Stomach smooth muscle (tissue), 2 donors: Measurements from ENCODE around the gene JADE2.
A peak's percentile ranks its signal among the peaks of the same experiment; 100 is the strongest.

Experiments used
- H3K27ac ChIP-seq: one replicate; pipeline ENCODE4 v1.7.0; 2013; ENCODE audit warnings: mild to moderate bottlenecking, low read length, inconsistent platforms
- H3K27me3 ChIP-seq, 2 donors: one replicate each; pipeline ENCODE4 v1.7.0; 2013; ENCODE audit warnings: low read length in 2 of 2; ENCODE audit not compliant: insufficient read depth in 2 of 2, control insufficient read depth in 1 of 2
- H3K36me3 ChIP-seq, 2 donors: one replicate each; pipeline ENCODE4 v1.7.0; 2013; ENCODE audit warnings: low read length in 2 of 2; ENCODE audit not compliant: control insufficient read depth in 2 of 2, insufficient read depth in 2 of 2
- H3K4me1 ChIP-seq: one replicate; pipeline ENCODE4 v1.7.0; 2013; ENCODE audit warnings: low read length; ENCODE audit not compliant: control insufficient read depth, insufficient read depth
- H3K4me3 ChIP-seq, 2 donors: one replicate each; pipeline ENCODE4 v1.7.0; 2013; ENCODE audit warnings: low read length in 2 of 2
- H3K9ac ChIP-seq, 2 donors: one replicate each; pipeline ENCODE4 v1.7.0; 2013; ENCODE audit warnings: low read length in 2 of 2, mild to moderate bottlenecking in 1 of 2
- H3K9me3 ChIP-seq, 2 donors: one replicate each; pipeline ENCODE4 v1.7.0; 2013; ENCODE audit warnings: low read length in 2 of 2; ENCODE audit not compliant: control insufficient read depth in 2 of 2
- donor health status: healthy.
- donor health status: Pancreatic carcinoma.

Gene JADE2

DNA sequence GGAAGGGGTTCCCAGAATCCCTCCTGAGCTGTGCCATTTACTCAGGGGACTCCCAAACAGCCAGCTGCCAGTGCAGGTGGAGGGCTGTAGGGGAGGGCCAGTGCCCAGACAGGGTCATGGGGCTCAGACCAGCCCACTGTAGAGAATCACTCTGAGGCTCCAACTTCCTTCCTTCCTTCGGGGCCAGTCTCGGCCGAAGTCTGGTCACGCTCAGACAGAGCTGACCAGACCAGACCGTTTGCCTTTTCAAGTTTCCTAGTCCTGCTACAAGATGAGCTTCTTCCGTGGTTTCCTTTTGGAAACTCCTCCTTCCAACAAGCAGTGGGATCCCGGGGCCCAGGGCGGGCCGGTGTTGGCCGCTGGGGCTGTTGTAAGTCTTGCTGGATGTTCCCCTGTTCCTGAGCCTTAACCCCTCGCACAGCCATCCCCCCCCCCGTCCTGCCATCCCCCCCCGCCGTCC lies 54.6 kb downstream of the JADE2 start:
- Histone ChIP-seq H3K9me3 (no peaks in the 10 kb centered on the region), H3K27me3 (no peaks in the 10 kb centered on the region), H3K4me1 (peaks cover 38% of the 10 kb centered on the region), H3K4me3 (no peak overlapping the region), H3K27ac (no peak overlapping the region), H3K9ac (no peak overlapping the region), H3K36me3 (peaks cover 31 to 41% of the 10 kb centered on the region in 2 donors)

DNA sequence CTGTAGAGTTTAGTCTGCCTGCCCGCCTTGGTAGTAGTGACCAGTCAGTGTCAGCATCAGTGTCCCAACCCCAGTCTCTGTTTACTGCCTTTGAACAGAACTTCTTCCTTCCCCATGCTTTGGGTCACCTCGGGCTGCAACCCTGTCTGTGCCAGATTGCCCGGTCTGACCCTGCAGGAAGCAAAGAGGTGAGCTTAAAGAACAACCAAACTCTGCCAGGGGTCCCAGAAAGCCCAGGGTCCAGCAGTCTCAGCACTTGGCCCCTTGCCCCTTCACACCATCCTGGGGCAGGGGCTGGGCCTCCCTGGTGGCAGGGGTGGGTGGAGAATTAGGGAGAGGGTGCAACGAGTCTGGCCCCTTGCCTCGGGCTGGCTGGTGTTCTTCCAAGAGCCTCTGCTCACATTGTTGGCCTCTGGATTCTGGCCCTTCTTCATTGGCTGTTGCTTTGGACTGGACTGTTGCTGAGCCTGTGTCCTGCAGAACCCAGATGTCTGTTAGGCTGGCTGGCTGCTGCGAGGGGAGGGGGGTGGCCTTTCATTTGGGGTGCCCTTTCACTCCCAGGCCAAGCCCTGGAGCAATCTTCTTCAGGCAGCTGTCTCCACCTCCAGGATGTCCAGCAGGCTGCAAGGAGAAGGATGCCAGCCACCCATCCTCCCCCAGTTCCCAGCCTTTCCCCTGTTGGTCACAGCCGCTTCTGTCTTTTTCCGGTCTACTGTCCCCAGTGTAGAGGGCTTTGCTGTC lies 55.9 kb downstream of the JADE2 start:
- peaks cover 28 to 31% of the 10 kb centered on the region in 2 donors for H3K36me3 ChIP-seq
- H3K9me3 ChIP-seq: no peaks in the 10 kb centered on the region
- H3K9ac ChIP-seq: no peak overlapping the region
- H3K27me3 ChIP-seq: no peaks in the 10 kb centered on the region
- peaks cover 37% of the 10 kb centered on the region for H3K4me1 ChIP-seq
- no peak overlapping the region for H3K27ac ChIP-seq
- no peak overlapping the region for H3K4me3 ChIP-seq

DNA sequence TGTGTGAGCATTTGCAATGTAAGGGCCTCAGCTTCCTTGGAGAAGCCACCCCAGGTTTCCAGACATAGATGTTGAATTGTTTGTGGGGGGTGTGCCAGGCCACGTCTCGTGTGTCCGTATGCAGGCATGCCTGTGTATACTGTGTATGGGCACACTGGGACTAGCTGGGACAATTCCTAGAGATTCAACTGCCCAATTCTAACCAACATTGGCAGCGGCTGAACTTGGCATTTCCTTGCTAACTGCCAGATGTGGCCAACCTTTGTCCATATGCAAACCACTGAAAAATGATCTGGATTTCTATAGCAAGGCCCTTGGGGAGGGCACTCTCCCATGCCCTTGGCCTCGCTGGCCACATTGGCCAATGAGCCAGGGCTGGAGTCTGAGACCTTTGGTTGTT lies 56.8 kb downstream of the JADE2 start:
- Histone ChIP-seq H3K9ac (no peak overlapping the region), H3K4me3 (no peak overlapping the region), H3K9me3 (no peaks in the 10 kb centered on the region), H3K27ac (no peak overlapping the region), H3K36me3 (peaks cover 23% of the 10 kb centered on the region in 2 donors), H3K4me1 (peaks cover 35% of the 10 kb centered on the region), H3K27me3 (no peaks in the 10 kb centered on the region)

DNA sequence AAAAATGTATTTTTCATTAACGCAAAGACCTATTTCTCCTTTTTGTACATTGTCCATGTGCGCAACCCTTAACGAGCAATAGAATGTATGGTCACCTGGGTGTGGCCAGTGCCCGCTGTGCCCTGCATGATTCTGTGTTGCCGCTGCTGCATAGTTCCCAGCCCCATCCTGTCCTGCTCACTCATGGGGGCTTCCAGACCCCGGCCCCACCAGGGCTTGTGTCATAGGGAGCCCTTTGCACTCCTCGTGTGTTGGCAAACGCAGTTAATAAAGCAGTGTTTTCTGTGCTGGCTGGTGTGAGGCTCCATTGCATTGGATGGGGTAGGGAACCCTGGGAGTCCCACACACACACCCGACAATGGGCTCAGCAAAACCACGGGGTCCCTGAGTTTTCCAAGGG lies 57.5 kb downstream of the JADE2 start:
- Histone ChIP-seq H3K4me1 (peaks cover 29% of the 10 kb centered on the region), H3K36me3 (peaks cover 18 to 23% of the 10 kb centered on the region in 2 donors), H3K9me3 (no peaks in the 10 kb centered on the region), H3K27ac (no peak overlapping the region), H3K27me3 (no peaks in the 10 kb centered on the region), H3K9ac (no peak overlapping the region), H3K4me3 (no peak overlapping the region)

DNA sequence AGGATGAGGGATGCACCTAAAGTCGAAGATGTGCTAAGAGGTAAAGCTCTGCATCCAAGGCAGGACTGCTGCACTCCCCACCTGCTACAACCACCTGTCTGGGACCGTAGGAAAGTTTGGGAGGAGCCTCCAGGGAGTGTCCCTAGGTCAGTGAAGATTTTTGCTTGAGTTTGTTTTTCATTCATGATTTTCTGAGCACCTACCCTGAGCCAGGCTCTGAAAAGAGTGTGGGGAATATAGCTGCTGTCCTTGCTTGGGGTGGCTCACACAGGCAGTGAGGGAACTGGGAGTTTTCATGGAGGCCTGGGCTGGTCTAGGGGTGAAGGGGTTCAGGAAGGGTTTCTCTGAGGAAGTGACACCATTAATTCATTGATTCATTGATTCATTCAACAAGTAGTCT lies 58.3 kb downstream of the JADE2 start:
- Histone ChIP-seq H3K9me3 (no peaks in the 10 kb centered on the region), H3K4me3 (no peak overlapping the region), H3K27me3 (no peaks in the 10 kb centered on the region), H3K36me3 (peaks cover 14 to 16% of the 10 kb centered on the region in 2 donors), H3K4me1 (peaks cover 25% of the 10 kb centered on the region), H3K9ac (no peak overlapping the region), H3K27ac (no peak overlapping the region)

DNA sequence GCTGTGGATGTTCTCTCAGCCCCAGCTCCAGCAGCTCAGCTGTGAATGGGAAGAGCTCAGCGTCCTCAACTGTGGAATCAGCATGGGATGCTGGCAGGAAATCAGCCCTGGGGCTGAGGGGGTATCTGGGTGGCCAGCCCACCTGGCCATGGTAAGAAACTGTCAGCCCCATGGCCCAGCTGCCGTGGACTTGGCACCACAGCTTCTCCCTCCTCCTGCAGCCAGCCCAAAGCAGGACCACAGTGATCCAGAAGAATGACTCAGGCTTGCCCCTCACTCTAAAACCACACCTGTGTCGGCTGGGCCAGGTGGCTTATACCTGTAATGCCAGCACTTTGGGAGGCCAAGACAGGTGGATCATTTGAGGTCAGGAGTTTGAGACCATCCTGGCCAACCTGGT lies 59.2 kb downstream of the JADE2 start:
- Histone ChIP-seq H3K27ac (no peak overlapping the region), H3K4me3 (no peak overlapping the region), H3K9me3 (no peaks in the 10 kb centered on the region), H3K36me3 (peaks cover 6 to 9% of the 10 kb centered on the region in 2 donors), H3K9ac (no peak overlapping the region), H3K27me3 (no peaks in the 10 kb centered on the region), H3K4me1 (peaks cover 25% of the 10 kb centered on the region)

DNA sequence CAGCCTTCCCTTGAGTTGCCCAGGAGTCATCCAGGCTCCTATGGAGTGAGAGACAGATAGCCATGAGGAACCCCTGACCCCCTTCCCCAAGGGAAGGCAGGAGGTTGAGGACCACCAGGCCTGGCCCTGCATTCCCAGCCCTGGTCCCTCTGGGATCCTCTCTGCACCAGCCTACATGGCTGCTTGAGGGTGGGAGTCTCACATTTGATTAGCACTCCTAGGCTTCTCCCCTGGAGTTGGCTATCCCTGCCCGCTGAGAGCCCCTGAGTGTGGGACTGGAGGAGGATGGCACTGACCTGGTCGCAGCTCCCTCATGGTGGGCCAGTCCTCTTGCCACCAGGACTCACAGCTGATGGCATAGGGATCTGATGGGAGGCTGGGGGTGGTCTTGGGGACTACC lies 60.5 kb downstream of the JADE2 start:
- Histone ChIP-seq H3K4me1 (peaks cover 18% of the 10 kb centered on the region), H3K27ac (no peak overlapping the region), H3K9ac (no peak overlapping the region), H3K9me3 (no peaks in the 10 kb centered on the region), H3K27me3 (no peaks in the 10 kb centered on the region), H3K4me3 (no peak overlapping the region), H3K36me3 (peaks cover 0 to under 1% of the 10 kb centered on the region in 2 donors)

DNA sequence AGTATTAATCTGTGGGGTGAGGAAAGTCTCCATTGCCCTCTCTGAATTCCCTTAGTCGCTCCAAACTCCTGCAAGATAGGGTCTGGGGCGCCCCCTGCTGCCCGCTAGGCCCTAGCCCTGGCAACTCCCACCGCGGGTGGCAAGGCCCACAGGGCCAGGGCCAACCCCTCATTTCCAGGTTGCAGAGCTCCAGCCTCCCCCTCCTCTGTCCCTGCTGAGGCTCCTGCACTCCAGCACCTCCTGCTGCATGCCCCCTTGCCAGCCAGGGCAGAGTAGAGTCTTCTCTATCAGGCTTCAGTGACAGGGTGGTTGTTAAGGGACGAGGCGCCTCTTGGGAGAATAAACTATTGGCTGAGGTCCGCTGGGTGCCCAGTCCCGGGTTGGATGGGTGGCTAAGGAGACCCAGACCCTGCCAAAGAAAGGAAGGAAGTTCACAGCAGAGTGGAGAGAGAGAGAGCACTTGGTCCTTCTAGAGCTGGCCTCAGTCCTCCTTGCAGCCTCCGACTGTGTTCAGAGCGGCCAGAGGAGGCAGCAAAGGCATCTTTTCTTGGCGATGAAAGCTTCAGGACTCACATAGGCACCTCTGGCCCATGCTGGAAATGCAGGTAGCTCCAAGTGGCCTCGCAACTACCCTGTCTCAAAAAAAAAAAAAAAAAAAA lies 61.5 kb downstream of the JADE2 start:
- H3K9me3 ChIP-seq: no peaks in the 10 kb centered on the region
- peaks cover 9% of the 10 kb centered on the region for H3K4me1 ChIP-seq
- H3K4me3 ChIP-seq: peak overlapping the region; percentile 31 to 40
- H3K27me3 ChIP-seq: no peaks in the 10 kb centered on the region
- H3K9ac ChIP-seq: peak overlapping the region in 1 of 2 donors; percentile 47
- no peaks in the 10 kb centered on the region for H3K36me3 ChIP-seq
- peak overlapping the region; percentile 11 for H3K27ac ChIP-seq

DNA sequence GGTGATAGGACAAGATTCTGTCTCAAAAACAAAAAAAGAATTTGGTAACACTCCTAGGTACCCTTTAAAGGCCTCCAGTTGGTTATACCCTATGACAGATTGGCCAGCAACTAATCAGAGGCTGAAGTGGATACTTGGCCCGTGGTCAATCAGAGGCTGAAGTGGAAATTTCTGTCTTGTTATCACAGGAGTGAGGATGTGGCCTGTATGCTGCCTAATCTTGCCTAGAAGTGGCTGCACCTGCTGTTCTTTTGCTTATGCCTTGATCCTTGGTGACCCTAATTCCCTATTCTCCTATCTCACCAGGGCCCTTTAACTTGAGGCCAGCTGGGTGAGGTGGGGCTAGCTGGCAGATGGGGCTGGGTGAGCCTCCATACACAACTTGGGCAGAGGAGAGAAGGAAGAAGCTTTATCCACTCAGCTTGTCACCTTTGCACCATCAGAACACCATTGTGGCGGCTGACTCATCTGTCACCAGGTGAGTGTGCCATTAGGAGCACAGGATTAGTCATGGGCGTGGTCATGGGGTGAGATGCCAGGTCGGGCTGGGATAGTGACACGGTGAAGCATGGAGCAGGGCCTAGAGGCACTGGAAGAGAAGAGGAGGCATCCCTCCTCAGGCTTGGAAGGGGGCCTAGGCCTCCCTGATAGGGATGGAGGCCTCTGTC lies 65.7 kb downstream of the JADE2 start:
- H3K9ac ChIP-seq: no peak overlapping the region
- no peaks in the 10 kb centered on the region for H3K27me3 ChIP-seq
- peaks cover 14% of the 10 kb centered on the region for H3K4me1 ChIP-seq
- no peak overlapping the region for H3K4me3 ChIP-seq
- no peaks in the 10 kb centered on the region for H3K9me3 ChIP-seq
- no peak overlapping the region for H3K27ac ChIP-seq
- no peaks in the 10 kb centered on the region for H3K36me3 ChIP-seq

DNA sequence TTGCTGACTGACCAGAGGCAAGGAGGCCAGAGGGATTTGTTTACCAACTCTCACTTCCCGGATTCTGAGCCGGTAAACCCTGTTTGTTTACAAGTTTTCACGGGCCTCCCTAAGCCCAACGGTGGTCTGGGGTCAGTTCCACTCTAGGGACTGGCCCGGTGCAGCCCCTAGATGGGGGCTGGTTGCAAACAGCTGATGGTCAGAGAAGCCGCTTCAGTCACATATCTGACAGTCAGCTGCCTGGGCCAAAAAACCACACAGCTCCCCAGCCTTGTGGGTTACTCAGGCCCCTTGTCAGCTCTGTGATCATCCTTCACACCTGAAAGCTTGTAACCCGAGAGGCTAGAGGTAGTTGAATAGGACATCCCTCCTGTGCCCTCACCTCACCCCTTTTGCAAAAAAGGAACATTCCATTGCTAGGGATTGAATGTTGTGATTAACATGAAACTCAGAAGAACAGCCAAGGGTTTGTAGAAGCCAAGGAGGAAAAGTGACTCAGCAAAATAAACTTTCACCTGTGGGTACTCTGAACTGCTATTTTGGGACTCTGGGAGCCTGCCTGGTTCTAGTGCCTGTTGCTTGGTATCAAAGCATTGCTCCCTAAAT lies 66.8 kb downstream of the JADE2 start:
- Histone ChIP-seq H3K4me3 (no peak overlapping the region), H3K36me3 (no peaks in the 10 kb centered on the region), H3K27ac (no peak overlapping the region), H3K9me3 (no peaks in the 10 kb centered on the region), H3K4me1 (peaks cover 9% of the 10 kb centered on the region), H3K9ac (no peak overlapping the region), H3K27me3 (no peaks in the 10 kb centered on the region)
